ENCODE measurements around the gene THYN1. TPM values are rescaled to one million over a fixed set of nuclear protein-coding genes. Genes with fewer than 3 reads are reported as not detected.
A peak's percentile ranks its signal among the peaks of the same experiment; 100 is the strongest.
"Not testable (repeated sequence)": the region's sequence is repeated elsewhere in the genome, so short reads cannot be mapped to it uniquely, and the experiment has no call there.

The THYN1 gene
- total RNA-seq, 1 donor from 2014 or later, result 34.2 TPM

- no peak for DNase-seq (ENCODE audit: low spot score in 2 of 2, unreplicated experiment in 2 of 2)
- Mint-ChIP-seq H3K9me3 (no peaks in the 10 kb centered on the region), H3K4me1 (peaks cover 13% of the 10 kb centered on the region), H3K36me3 (peaks cover 4% of the 10 kb centered on the region), H3K4me3 (no peak overlapping the region), H3K27me3 (ENCODE audit: low read depth) (no peaks in the 10 kb centered on the region), H3K27ac (no peak overlapping the region)
- TF ChIP-seq CTCF (IDR thresholded peaks at IDR 0.05; ENCODE audit: unreplicated experiment), result no peak
Measured at GRCh38 chr11:134257101-134257500, 3.9 kb upstream of the THYN1 start.

GRCh38 chr11:134255184-134255561 lies 2.0 kb upstream of the THYN1 start:
- H3K27ac Mint-ChIP-seq; H3K36me3 Mint-ChIP-seq; H3K4me3 Mint-ChIP-seq; H3K9me3 Mint-ChIP-seq; H3K27me3 Mint-ChIP-seq (ENCODE audit: low read depth); DNase-seq (ENCODE audit: low spot score in 2 of 2, unreplicated experiment in 2 of 2): not testable (repeated sequence)
- peaks cover 19% of the 10 kb centered on the region for H3K4me1 Mint-ChIP-seq

- peaks cover 6% of the 10 kb centered on the region for H3K36me3 Mint-ChIP-seq
- peaks cover 19% of the 10 kb centered on the region for H3K4me1 Mint-ChIP-seq
- DNase-seq (ENCODE audit: low spot score in 2 of 2, unreplicated experiment in 2 of 2), result no peak
- TF ChIP-seq CTCF (IDR thresholded peaks at IDR 0.05; ENCODE audit: unreplicated experiment), result no peak
- no peaks in the 10 kb centered on the region for H3K27me3 Mint-ChIP-seq (ENCODE audit: low read depth)
- no peaks in the 10 kb centered on the region for H3K9me3 Mint-ChIP-seq
- peak overlapping the region; percentile 92 for H3K4me3 Mint-ChIP-seq
- no peak overlapping the region for H3K27ac Mint-ChIP-seq
Measured at GRCh38 chr11:134254433-134255183, 1.5 kb upstream of the THYN1 start.

GRCh38 chr11:134252346-134253187 lies 585 bp downstream of the THYN1 start:
- no peak for TF ChIP-seq CTCF (IDR thresholded peaks at IDR 0.05; ENCODE audit: unreplicated experiment)
- peak overlapping the region; percentile 92 for H3K4me3 Mint-ChIP-seq
- no peaks in the 10 kb centered on the region for H3K27me3 Mint-ChIP-seq (ENCODE audit: low read depth)
- peaks cover 19% of the 10 kb centered on the region for H3K4me1 Mint-ChIP-seq
- H3K9me3 Mint-ChIP-seq, result no peaks in the 10 kb centered on the region
- peak in 1 of 2 experiments; percentile 46 for DNase-seq (ENCODE audit: low spot score in 2 of 2, unreplicated experiment in 2 of 2)
- peak overlapping the region; percentile 18 for H3K27ac Mint-ChIP-seq
- peaks cover 9% of the 10 kb centered on the region for H3K36me3 Mint-ChIP-seq

- Mint-ChIP-seq H3K27me3 (ENCODE audit: low read depth) (no peaks in the 10 kb centered on the region), H3K36me3 (peaks cover 9% of the 10 kb centered on the region), H3K4me3 (no peak overlapping the region), H3K27ac (no peak overlapping the region), H3K4me1 (peaks cover 19% of the 10 kb centered on the region), H3K9me3 (no peaks in the 10 kb centered on the region)
- DNase-seq (ENCODE audit: low spot score in 2 of 2, unreplicated experiment in 2 of 2), result no peak
- no peak for TF ChIP-seq CTCF (IDR thresholded peaks at IDR 0.05; ENCODE audit: unreplicated experiment)
Measured at GRCh38 chr11:134250675-134251074, 2.5 kb downstream of the THYN1 start.

GRCh38 chr11:134250246-134250645 lies 2.9 kb downstream of the THYN1 start:
- Mint-ChIP-seq H3K9me3 (no peaks in the 10 kb centered on the region), H3K4me1 (peaks cover 19% of the 10 kb centered on the region), H3K27me3 (ENCODE audit: low read depth) (no peaks in the 10 kb centered on the region), H3K36me3 (peaks cover 9% of the 10 kb centered on the region), H3K27ac (no peak overlapping the region), H3K4me3 (no peak overlapping the region)
- no peak for TF ChIP-seq CTCF (IDR thresholded peaks at IDR 0.05; ENCODE audit: unreplicated experiment)
- no peak for DNase-seq (ENCODE audit: low spot score in 2 of 2, unreplicated experiment in 2 of 2)
